Suprapubic skin (tissue), 3 donors: ENCODE measurements around the gene KIF4B.

Experiments
- CTCF ChIP-seq, 2 donors: fragments of 200-600 bp in 1 of 2; fragments of 450-650 bp in 1 of 2; sonication (generic) in 1 of 2; IDR thresholded peaks; one replicate each; pipeline ENCODE4 v1.5.1; 2016 to 2019; ENCODE audit warnings: antibody characterized with exemption in 2 of 2, mild to moderate bottlenecking in 1 of 2, moderate library complexity in 1 of 2
- EP300 ChIP-seq: sonication (generic); formaldehyde crosslinking; IDR thresholded peaks from one replicate; pipeline ENCODE4 v1.6.1; 2017; ENCODE audit warnings: antibody characterized with exemption
- POLR2A ChIP-seq, 2 donors: fragments of 450-650 bp; IDR thresholded peaks; one replicate each; pipeline ENCODE4 v1.6.1; 2017; ENCODE audit warnings: antibody characterized with exemption in 2 of 2, mild to moderate bottlenecking in 2 of 2, moderate library complexity in 2 of 2

- TF ChIP-seq CTCF (IDR thresholded peaks at IDR 0.05) (no peak), EP300 (no peak), POLR2A (IDR thresholded peaks at IDR 0.05) (no peak)
Observed at GRCh38 chr5:155053501-155053900, 39.9 kb downstream of the KIF4B start.
